Measurements from ENCODE around the gene ALDH3A1. TPM values are rescaled to one million over a fixed set of nuclear protein-coding genes. Genes with fewer than 3 reads are reported as not detected.

The ALDH3A1 gene
- total RNA-seq, 4 donors from 2014 or later = 0.17 to 1.9 (median 0.42) TPM; not detected in 1

GRCh38 chr17:19747159-19747719, 859 bp downstream of the ALDH3A1 start:
- no peak for DNase-seq (ENCODE audit: extremely low spot score)
- Histone ChIP-seq H3K27me3 (peaks cover 0 to 16% (median 0%) of the 10 kb centered on the region in 4 donors), H3K36me3 (no peaks in the 10 kb centered on the region), H3K27ac (replicated peaks in 1 of 4) (no peak overlapping the region), H3K9me3 (no peaks in the 10 kb centered on the region), H3K4me1 (peaks cover 9 to 20% (median 15%) of the 10 kb centered on the region in 4 donors), H3K4me3 (no peak overlapping the region)
- intact Hi-C loops (cut with DNase I) = no loop called here
- no peak for TF ChIP-seq POLR2A (IDR thresholded peaks at IDR 0.05; ENCODE audit: low read depth)
- TF ChIP-seq EP300 (IDR thresholded peaks at IDR 0.05) = no peak
- no peak for TF ChIP-seq POLR2AphosphoS5 (IDR thresholded peaks at IDR 0.05)
- TF ChIP-seq, protein P1, sequence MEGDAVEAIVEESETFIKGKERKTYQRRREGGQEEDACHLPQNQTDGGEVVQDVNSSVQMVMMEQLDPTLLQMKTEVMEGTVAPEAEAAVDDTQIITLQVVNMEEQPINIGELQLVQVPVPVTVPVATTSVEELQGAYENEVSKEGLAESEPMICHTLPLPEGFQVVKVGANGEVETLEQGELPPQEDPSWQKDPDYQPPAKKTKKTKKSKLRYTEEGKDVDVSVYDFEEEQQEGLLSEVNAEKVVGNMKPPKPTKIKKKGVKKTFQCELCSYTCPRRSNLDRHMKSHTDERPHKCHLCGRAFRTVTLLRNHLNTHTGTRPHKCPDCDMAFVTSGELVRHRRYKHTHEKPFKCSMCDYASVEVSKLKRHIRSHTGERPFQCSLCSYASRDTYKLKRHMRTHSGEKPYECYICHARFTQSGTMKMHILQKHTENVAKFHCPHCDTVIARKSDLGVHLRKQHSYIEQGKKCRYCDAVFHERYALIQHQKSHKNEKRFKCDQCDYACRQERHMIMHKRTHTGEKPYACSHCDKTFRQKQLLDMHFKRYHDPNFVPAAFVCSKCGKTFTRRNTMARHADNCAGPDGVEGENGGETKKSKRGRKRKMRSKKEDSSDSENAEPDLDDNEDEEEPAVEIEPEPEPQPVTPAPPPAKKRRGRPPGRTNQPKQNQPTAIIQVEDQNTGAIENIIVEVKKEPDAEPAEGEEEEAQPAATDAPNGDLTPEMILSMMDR (IDR thresholded peaks at IDR 0.05) = no peak
- WGBS = 96% methylated on average over 13 of the region's 13 CpGs

DNA sequence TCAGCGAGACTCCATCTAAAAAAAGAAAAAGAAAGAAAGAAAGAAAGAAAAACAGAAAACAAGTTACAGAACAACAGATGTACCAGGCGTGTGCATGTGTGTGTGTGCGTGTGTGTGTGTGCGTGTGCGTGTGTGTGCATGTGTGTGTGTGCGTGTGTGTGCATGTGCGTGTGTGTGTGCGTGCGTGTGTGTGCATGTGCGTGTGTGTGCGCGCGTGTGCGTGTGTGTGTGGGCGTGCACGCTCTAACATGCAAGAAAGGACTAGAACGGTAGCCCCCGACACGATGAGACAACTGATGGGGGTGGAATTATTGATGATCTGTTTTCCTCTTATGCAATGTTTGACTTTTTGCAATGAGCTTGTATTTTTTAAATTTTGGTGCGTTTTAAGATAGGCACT, 1.6 kb downstream of the ALDH3A1 start:
- WGBS = 83% methylated on average over 20 of the region's 20 CpGs
- no peak for TF ChIP-seq POLR2A (IDR thresholded peaks at IDR 0.05; ENCODE audit: low read depth)
- TF ChIP-seq, protein P1 (IDR thresholded peaks at IDR 0.05) = no peak
- no peak for TF ChIP-seq EP300 (IDR thresholded peaks at IDR 0.05)
- TF ChIP-seq POLR2AphosphoS5 (IDR thresholded peaks at IDR 0.05) = no peak
- Histone ChIP-seq H3K9me3 (no peaks in the 10 kb centered on the region), H3K27me3 (peaks cover 0 to 16% (median 0%) of the 10 kb centered on the region in 4 donors), H3K36me3 (no peaks in the 10 kb centered on the region), H3K4me3 (no peak overlapping the region), H3K27ac (replicated peaks in 1 of 4) (no peak overlapping the region), H3K4me1 (peaks cover 9 to 20% (median 15%) of the 10 kb centered on the region in 4 donors)
- intact Hi-C loops (cut with DNase I) = no loop called here
- no peak for DNase-seq (ENCODE audit: extremely low spot score)

DNA sequence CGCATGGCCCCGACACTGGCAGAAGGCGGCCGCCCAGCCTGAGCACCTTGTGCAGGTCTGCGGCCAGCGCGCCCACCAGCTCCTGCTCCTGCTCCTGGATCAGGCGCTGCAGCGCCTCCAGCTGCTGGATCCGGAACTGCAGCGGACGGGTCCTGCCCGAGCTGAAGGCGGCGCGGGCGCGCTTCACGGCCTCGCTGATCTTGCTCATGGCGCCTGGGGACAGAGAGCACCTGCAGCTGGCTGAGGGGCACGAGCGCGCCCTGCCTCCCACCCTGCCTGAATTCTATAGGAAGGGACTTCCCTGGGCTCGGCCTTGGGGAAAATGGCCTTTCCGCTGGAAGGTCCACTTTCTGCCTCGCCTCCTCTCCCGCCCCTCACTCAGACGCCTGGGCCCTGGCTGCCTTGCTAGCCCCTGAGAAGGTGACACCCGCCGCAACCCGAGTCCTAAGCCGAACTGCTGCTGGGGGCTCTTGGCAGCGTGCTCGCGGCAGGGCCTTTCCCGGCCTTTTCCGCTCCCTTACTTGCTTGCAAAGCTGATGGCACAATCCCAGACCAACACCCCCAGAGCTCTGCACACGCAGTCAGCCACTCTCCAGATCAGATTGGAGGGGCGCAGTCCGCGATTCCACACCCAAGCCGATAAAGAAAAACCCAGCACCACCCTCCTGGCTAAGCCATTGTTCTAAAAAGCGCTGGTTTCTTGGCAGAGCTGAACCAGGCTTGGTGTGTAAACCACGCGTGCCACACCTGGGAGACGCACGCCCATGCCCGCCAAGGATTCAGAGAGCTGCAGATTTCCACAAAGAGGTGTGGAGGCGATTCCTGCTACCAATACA, 3.0 kb downstream of the ALDH3A1 start:
- WGBS = 41% methylated on average over 28 of the region's 50 CpGs
- intact Hi-C loops (cut with DNase I) = no loop called here
- H3K9me3 ChIP-seq = no peaks in the 10 kb centered on the region
- H3K36me3 ChIP-seq = no peaks in the 10 kb centered on the region
- H3K4me1 ChIP-seq = peaks cover 9 to 20% (median 15%) of the 10 kb centered on the region in 4 donors
- H3K4me3 ChIP-seq = peak overlapping the region; percentile 58 to 73 (median 64)
- H3K27me3 ChIP-seq = peaks cover 0 to 16% (median 0%) of the 10 kb centered on the region in 4 donors
- peak; percentile 97 for DNase-seq (ENCODE audit: extremely low spot score)
- H3K27ac ChIP-seq (replicated peaks in 1 of 4) = peak overlapping the region in 2 of 4 donors; percentile 23 to 54
- TF ChIP-seq EP300 (IDR thresholded peaks at IDR 0.05) = no peak
- TF ChIP-seq, protein P1 (IDR thresholded peaks at IDR 0.05) = peak; percentile 88 to 95 (median 94)
- no peak for TF ChIP-seq POLR2A (IDR thresholded peaks at IDR 0.05; ENCODE audit: low read depth)
- TF ChIP-seq POLR2AphosphoS5 (IDR thresholded peaks at IDR 0.05) = peak; percentile 27 to 35

- Histone ChIP-seq H3K36me3 (no peaks in the 10 kb centered on the region), H3K9me3 (no peaks in the 10 kb centered on the region), H3K27me3 (peaks cover 0 to 16% (median 0%) of the 10 kb centered on the region in 4 donors), H3K4me3 (peak overlapping the region; percentile 58 to 73 (median 64)), H3K27ac (replicated peaks in 1 of 4) (peak overlapping the region in 3 of 4 donors; percentile 40 to 58 (median 54)), H3K4me1 (peaks cover 9 to 20% (median 15%) of the 10 kb centered on the region in 4 donors)
- TF ChIP-seq EP300 (IDR thresholded peaks at IDR 0.05) = no peak
- TF ChIP-seq, protein P1 (IDR thresholded peaks at IDR 0.05) = no peak
- TF ChIP-seq POLR2A (IDR thresholded peaks at IDR 0.05; ENCODE audit: low read depth) = no peak
- TF ChIP-seq POLR2AphosphoS5 (IDR thresholded peaks at IDR 0.05) = no peak
- intact Hi-C loops (cut with DNase I) = no loop called here
- no peak for DNase-seq (ENCODE audit: extremely low spot score)
- 8% methylated on average over 24 of the region's 26 CpGs for WGBS
Measured at GRCh38 chr17:19744492-19744891, 3.6 kb downstream of the ALDH3A1 start.

All from esophagus muscularis mucosa (tissue), 4 donors.